GM23248 (cell line): ENCODE measurements around the gene RAPGEF4. TPM values are rescaled to one million over a fixed set of nuclear protein-coding genes. Genes with fewer than 3 reads are reported as not detected.

Experiments
- DNase-seq: peaks from one replicate; pipeline ENCODE4 v3.0.0-alpha.2; 2015
- H2AFZ ChIP-seq: fragments of 200-600 bp; sonication (generic); 2 replicates; pipeline ENCODE4 v1.6.1; 2016; ENCODE audit warnings: antibody characterized with exemption
- H3F3A ChIP-seq: fragments of 200-600 bp; sonication (generic); 2 replicates; pipeline ENCODE4 v1.6.1; 2016; ENCODE audit warnings: mild to moderate bottlenecking, antibody characterized with exemption, mixed run types; ENCODE audit not compliant: insufficient read depth
- H3K27ac ChIP-seq: fragments of 200-600 bp; sonication (generic); 2 replicates; pipeline ENCODE4 v1.5.1; 2016; ENCODE audit warnings: mild to moderate bottlenecking
- H3K27me3 ChIP-seq: fragments of 200-600 bp; sonication (generic); replicated peaks from 2 replicates; pipeline ENCODE4 v1.6.1; 2016; ENCODE audit warnings: mild to moderate bottlenecking; ENCODE audit not compliant: insufficient read depth
- H3K36me3 ChIP-seq: fragments of 200-600 bp; sonication (generic); 2 replicates; pipeline ENCODE4 v1.6.1; 2016; ENCODE audit warnings: low read depth, mild to moderate bottlenecking
- H3K4me1 ChIP-seq: fragments of 200-600 bp; sonication (generic); 2 replicates; pipeline ENCODE4 v1.6.1; 2016; ENCODE audit warnings: mild to moderate bottlenecking; ENCODE audit not compliant: insufficient read depth
- H3K4me2 ChIP-seq: fragments of 200-600 bp; sonication (generic); one replicate; pipeline ENCODE4 v1.6.1; 2016; ENCODE audit warnings: mild to moderate bottlenecking; ENCODE audit not compliant: unreplicated experiment
- H3K4me3 ChIP-seq: fragments of 200-600 bp; sonication (generic); 2 replicates; pipeline ENCODE4 v1.5.1; 2016; ENCODE audit warnings: mild to moderate bottlenecking
- H3K79me2 ChIP-seq: fragments of 200-600 bp; sonication (generic); 2 replicates; pipeline ENCODE4 v1.6.1; 2016; ENCODE audit warnings: mild to moderate bottlenecking; ENCODE audit not compliant: insufficient read depth
- H3K9ac ChIP-seq: fragments of 200-600 bp; sonication (generic); 2 replicates; pipeline ENCODE4 v1.6.1; 2016; ENCODE audit warnings: mild to moderate bottlenecking
- H3K9me2 ChIP-seq: fragments of 200-600 bp; sonication (generic); 2 replicates; pipeline ENCODE4 v1.6.1; 2016; ENCODE audit warnings: mixed run types, mild to moderate bottlenecking, moderate library complexity; ENCODE audit not compliant: insufficient read depth
- H3K9me3 ChIP-seq: fragments of 200-600 bp; sonication (generic); one replicate; pipeline ENCODE4 v1.6.1; 2017; ENCODE audit warnings: low read depth
- H4K20me1 ChIP-seq: fragments of 200-600 bp; sonication (generic); 2 replicates; pipeline ENCODE4 v1.6.0; 2016; ENCODE audit not compliant: insufficient read depth
- EZH2 ChIP-seq: fragments of 200-600 bp; sonication (generic); IDR thresholded peaks from 2 replicates; pipeline ENCODE4 v1.6.1; 2018; ENCODE audit warnings: antibody characterized with exemption, mild to moderate bottlenecking; ENCODE audit not compliant: insufficient read depth, poor library complexity, severe bottlenecking
- EZH2phosphoT487 ChIP-seq: fragments of 200-600 bp; sonication (generic); IDR thresholded peaks from 2 replicates; pipeline ENCODE4 v1.6.1; 2018; ENCODE audit warnings: antibody characterized with exemption, moderate library complexity, mild to moderate bottlenecking, low read depth; ENCODE audit not compliant: insufficient read depth
- WGBS, 2 experiments: methylation state at CpG; one replicate each; pipeline ENCODE4 v1.1.6; 2015 to 2017; ENCODE audit warnings: low lambda C conversion rate in 2 of 2, low coverage in 1 of 2; ENCODE audit errors: missing lambda C conversion rate in 2 of 2; 5-methylcytosine and 5-hydroxymethylcytosine counted together
- in situ Hi-C: fragments of 300-500 bp; cut with MboI; formaldehyde crosslinking; loops from 2 replicates; pipeline ENCODE4 v1.15.0; 2020
- polyA plus RNA-seq: library from polyadenylated mRNA; unstranded; fragments of >200 nt; fragmentation: Nextera tagmentation; extraction: Ambion mirVana; gene quantifications from 2 replicates; pipeline ENCODE4 v1.2.1, GENCODE V29; 2016
- total RNA-seq: library from RNA; depleted of rRNA; stranded (reverse); fragments of >200 nt; shearing (Covaris generic); gene quantifications from 2 replicates; pipeline ENCODE4 v1.2.3, GENCODE V29; 2014

The RAPGEF4 gene
- total and polyA plus RNA-seq, 2 experiments from 2014 or later: 2.2 TPM; not detected in 1

DNA sequence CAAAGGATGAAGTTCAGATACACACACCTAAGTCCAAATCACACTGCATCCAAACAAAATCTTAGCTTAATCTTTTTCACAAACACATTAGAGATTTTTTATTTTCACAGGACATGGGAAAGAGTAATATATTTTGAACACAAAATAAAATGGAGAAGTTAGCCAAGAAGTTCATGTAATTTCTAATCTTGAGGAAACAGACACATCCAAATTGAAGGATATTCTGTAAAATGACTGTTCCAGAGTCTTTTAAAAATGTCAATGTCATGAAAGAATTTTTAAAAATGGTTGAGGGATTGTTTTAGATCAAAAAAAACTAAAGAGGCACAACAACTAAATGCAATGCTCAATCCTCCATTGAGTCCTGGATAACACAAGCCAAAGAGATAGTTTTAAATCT is 12.4 kb upstream of the RAPGEF4 start:
- Histone ChIP-seq H3K27me3 (no peaks in the 10 kb centered on the region), H3K79me2 (no peaks in the 10 kb centered on the region), H2AFZ (no peak overlapping the region), H3K4me1 (no peaks in the 10 kb centered on the region), H3K36me3 (no peaks in the 10 kb centered on the region), H3K4me2 (no peak overlapping the region), H3K9ac (no peak overlapping the region), H3K4me3 (no peak overlapping the region), H3K9me3 (no peaks in the 10 kb centered on the region), H3K27ac (no peak overlapping the region), H3K9me2 (no peaks in the 10 kb centered on the region), H3F3A (no peaks in the 10 kb centered on the region), H4K20me1 (no peaks in the 10 kb centered on the region)
- in situ Hi-C loops: loop anchor here (25.0 kb wide), 1 partner anchor 561 kb away; no protein-coding TSS in a partner anchor
- DNase-seq: no peak
- TF ChIP-seq EZH2 (no peak), EZH2phosphoT487 (no peak)

DNA sequence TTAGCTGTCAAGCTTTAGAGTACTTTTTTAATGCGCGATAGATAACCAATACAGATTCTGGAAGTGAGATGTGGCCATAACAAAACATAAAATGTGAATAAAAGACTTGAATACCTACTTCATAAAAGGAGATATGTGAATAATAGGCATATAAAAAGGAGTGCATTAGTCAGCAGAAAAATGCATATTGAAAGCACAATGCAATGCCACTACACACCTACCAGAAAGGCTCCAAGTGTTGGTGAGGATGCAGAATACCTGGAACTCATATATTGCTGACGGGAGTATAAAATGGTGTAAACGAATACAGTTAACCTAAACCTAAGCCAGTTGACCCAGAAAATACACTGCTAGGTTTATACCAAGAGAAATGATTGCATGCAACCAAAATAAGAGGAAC is 10.9 kb upstream of the RAPGEF4 start:
- no peak for DNase-seq
- Histone ChIP-seq H3K4me2 (no peak overlapping the region), H2AFZ (no peak overlapping the region), H3K9me2 (no peaks in the 10 kb centered on the region), H3K4me3 (no peak overlapping the region), H3K27ac (no peak overlapping the region), H3K36me3 (no peaks in the 10 kb centered on the region), H3K4me1 (no peaks in the 10 kb centered on the region), H4K20me1 (no peaks in the 10 kb centered on the region), H3K27me3 (no peaks in the 10 kb centered on the region), H3K9me3 (no peaks in the 10 kb centered on the region), H3F3A (no peaks in the 10 kb centered on the region), H3K79me2 (no peaks in the 10 kb centered on the region), H3K9ac (no peak overlapping the region)
- WGBS, 2 experiments: 82 to 86% methylated on average over 4 of the region's 4 CpGs
- in situ Hi-C loops: loop anchor here (25.0 kb wide), 1 partner anchor 562 kb away; no protein-coding TSS in a partner anchor
- no peak for TF ChIP-seq EZH2
- TF ChIP-seq EZH2phosphoT487: no peak

DNA sequence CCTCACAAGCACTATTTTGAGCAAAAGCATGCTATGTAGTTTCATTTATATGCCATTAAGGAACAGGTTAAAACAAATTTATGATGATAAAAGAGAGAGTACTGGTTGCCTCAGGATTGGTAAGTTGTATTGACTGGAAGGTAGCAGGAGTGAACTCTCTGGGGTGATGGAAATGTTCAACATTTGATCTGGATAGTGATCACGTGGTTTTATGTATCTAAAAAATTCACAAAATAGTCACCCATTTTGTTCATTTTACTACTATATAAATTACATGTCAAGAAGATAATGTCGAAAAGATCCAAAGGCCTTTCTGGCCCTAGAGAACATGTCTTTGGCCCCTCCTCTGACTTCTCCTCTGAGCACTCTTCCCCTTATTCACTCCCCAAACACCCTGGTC is 10.4 kb upstream of the RAPGEF4 start:
- no peaks in the 10 kb centered on the region for H3K4me1 ChIP-seq
- WGBS, 2 experiments: 85 to 93% methylated on average over 2 of the region's 2 CpGs
- DNase-seq: no peak
- H3F3A ChIP-seq: no peaks in the 10 kb centered on the region
- TF ChIP-seq EZH2phosphoT487: no peak
- TF ChIP-seq EZH2: no peak
- no peaks in the 10 kb centered on the region for H4K20me1 ChIP-seq
- in situ Hi-C loops: no loop called here
- H3K9ac ChIP-seq: no peak overlapping the region
- H3K9me3 ChIP-seq: no peaks in the 10 kb centered on the region
- H3K27ac ChIP-seq: no peak overlapping the region
- H3K4me3 ChIP-seq: no peak overlapping the region
- no peaks in the 10 kb centered on the region for H3K27me3 ChIP-seq
- H3K4me2 ChIP-seq: no peak overlapping the region
- no peak overlapping the region for H2AFZ ChIP-seq
- no peaks in the 10 kb centered on the region for H3K36me3 ChIP-seq
- no peaks in the 10 kb centered on the region for H3K79me2 ChIP-seq
- H3K9me2 ChIP-seq: no peaks in the 10 kb centered on the region

GRCh38 chr2:172725746-172726145 is 9.9 kb upstream of the RAPGEF4 start:
- H3K9ac ChIP-seq: no peak overlapping the region
- H3K9me3 ChIP-seq: no peaks in the 10 kb centered on the region
- H4K20me1 ChIP-seq: no peaks in the 10 kb centered on the region
- no peak overlapping the region for H3K4me2 ChIP-seq
- 64 to 66% methylated on average over 3 of the region's 3 CpGs for WGBS, 2 experiments
- no peak for DNase-seq
- no peaks in the 10 kb centered on the region for H3K79me2 ChIP-seq
- in situ Hi-C loops: no loop called here
- TF ChIP-seq EZH2 (no peak), EZH2phosphoT487 (no peak)
- no peaks in the 10 kb centered on the region for H3K4me1 ChIP-seq
- no peak overlapping the region for H3K27ac ChIP-seq
- H3K9me2 ChIP-seq: no peaks in the 10 kb centered on the region
- no peak overlapping the region for H2AFZ ChIP-seq
- H3K36me3 ChIP-seq: no peaks in the 10 kb centered on the region
- H3K27me3 ChIP-seq: no peaks in the 10 kb centered on the region
- H3F3A ChIP-seq: no peaks in the 10 kb centered on the region
- H3K4me3 ChIP-seq: no peak overlapping the region

GRCh38 chr2:172726172-172726735 is 9.4 kb upstream of the RAPGEF4 start:
- no peak for DNase-seq
- no peak overlapping the region for H2AFZ ChIP-seq
- no peaks in the 10 kb centered on the region for H3K79me2 ChIP-seq
- 82 to 83% methylated on average over 8 of the region's 8 CpGs for WGBS, 2 experiments
- no peak overlapping the region for H3K4me2 ChIP-seq
- no peaks in the 10 kb centered on the region for H3K9me2 ChIP-seq
- H3K9me3 ChIP-seq: no peaks in the 10 kb centered on the region
- no peak overlapping the region for H3K9ac ChIP-seq
- no peaks in the 10 kb centered on the region for H4K20me1 ChIP-seq
- in situ Hi-C loops: no loop called here
- H3K36me3 ChIP-seq: no peaks in the 10 kb centered on the region
- no peaks in the 10 kb centered on the region for H3K4me1 ChIP-seq
- TF ChIP-seq EZH2phosphoT487: no peak
- TF ChIP-seq EZH2: no peak
- H3K4me3 ChIP-seq: no peak overlapping the region
- H3F3A ChIP-seq: no peaks in the 10 kb centered on the region
- H3K27ac ChIP-seq: no peak overlapping the region
- H3K27me3 ChIP-seq: no peaks in the 10 kb centered on the region
